H1 (cell line): ENCODE measurements around the gene HDAC3. TPM values are rescaled to one million over a fixed set of nuclear protein-coding genes. Genes with fewer than 3 reads are reported as not detected.

Source experiments
- CHD1 ChIP-seq: IDR thresholded peaks from 2 replicates; pipeline ENCODE4 v1.6.1; 2012; ENCODE audit warnings: low read depth, low read length, improper control_type of control experiment
- TBP ChIP-seq: IDR thresholded peaks from 2 replicates; pipeline ENCODE4 v1.6.1; 2011; ENCODE audit warnings: low read depth, low read length, improper control_type of control experiment
- polyA plus RNA-seq, 7 experiments: library from polyadenylated mRNA; depleted of rRNA in 3 of 7; stranded (reverse) in 5 of 7; unstranded in 2 of 7; fragments of >200 nt in 5 of 7; fragments of 200-250 nt in 2 of 7; gene quantifications; 1 replicate in 5 of 7; 2 replicates in 1 of 7; 4 replicates in 1 of 7; pipeline versions ENCODE4 v1.2.1 to v1.2.3, GENCODE V29; 2011 to 2013; ENCODE audit warnings: missing spikeins in 2 of 7, mixed read lengths in 2 of 7
- total RNA-seq: library from RNA; stranded (reverse); fragmentation: NEBNext Ultra II Directional; extraction: Animal tissue kit (Norgen Biotek cat#: 25700); gene quantifications from 2 replicates; pipeline ENCODE4 v1.2.1, GENCODE V29; 2021

Gene HDAC3
- total and polyA plus RNA-seq, 2 of the 8 experiments (the other 6 are each of a cell fraction or from before 2014, with no cell fraction given) = 99.0 to 120 TPM

DNA sequence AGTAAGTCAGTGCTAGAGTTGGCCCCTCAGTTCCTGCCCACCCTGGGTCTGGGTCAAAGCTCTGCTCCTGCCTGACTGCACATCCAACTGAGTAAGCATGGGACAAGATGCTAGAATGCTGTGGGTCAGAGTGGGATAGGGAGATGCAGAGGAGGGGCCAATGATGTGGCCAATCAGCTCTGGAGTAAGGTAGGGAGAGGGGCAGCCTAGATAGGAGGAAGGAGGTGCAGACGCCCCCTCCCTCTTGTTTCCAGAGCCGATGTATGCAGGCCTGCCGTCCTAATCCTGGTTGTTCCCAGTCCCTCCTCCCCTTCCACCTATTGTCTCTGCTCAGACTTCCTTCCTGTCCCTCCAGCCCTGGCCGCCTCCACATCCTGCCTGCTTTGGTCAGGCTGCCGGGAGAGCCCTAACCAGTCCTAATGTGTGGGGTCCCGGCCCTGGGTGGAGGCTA, 44.1 kb upstream of the HDAC3 start (continued):
- TF ChIP-seq TBP (0 out of 2 replicates have a peak, but pooled peaks have one; percentile 29), CHD1 (no peak)
